Esophagus squamous epithelium (tissue), 4 donors: Measurements from ENCODE around the gene ABCB9.

Experiments used
- POLR2A ChIP-seq, 4 donors: fragments of 450-650 bp; IDR thresholded peaks; one replicate each; pipeline ENCODE4 v1.6.1; 2017; ENCODE audit warnings: antibody characterized with exemption in 4 of 4, mild to moderate bottlenecking in 4 of 4, moderate library complexity in 3 of 4
- TF ChIP-seq, protein P1 (sequence below), 6 experiments: fragments of 450-650 bp in 4 of 6; fragments of 200-600 bp in 2 of 6; sonication (generic) in 2 of 6; IDR thresholded peaks; one replicate each; pipeline ENCODE4 v1.5.1; 2016 to 2019; ENCODE audit warnings: antibody characterized with exemption in 6 of 6, mild to moderate bottlenecking in 4 of 6, moderate library complexity in 4 of 6

- TF ChIP-seq, protein P1, sequence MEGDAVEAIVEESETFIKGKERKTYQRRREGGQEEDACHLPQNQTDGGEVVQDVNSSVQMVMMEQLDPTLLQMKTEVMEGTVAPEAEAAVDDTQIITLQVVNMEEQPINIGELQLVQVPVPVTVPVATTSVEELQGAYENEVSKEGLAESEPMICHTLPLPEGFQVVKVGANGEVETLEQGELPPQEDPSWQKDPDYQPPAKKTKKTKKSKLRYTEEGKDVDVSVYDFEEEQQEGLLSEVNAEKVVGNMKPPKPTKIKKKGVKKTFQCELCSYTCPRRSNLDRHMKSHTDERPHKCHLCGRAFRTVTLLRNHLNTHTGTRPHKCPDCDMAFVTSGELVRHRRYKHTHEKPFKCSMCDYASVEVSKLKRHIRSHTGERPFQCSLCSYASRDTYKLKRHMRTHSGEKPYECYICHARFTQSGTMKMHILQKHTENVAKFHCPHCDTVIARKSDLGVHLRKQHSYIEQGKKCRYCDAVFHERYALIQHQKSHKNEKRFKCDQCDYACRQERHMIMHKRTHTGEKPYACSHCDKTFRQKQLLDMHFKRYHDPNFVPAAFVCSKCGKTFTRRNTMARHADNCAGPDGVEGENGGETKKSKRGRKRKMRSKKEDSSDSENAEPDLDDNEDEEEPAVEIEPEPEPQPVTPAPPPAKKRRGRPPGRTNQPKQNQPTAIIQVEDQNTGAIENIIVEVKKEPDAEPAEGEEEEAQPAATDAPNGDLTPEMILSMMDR (IDR thresholded peaks at IDR 0.05): no peak
- TF ChIP-seq POLR2A (IDR thresholded peaks at IDR 0.05): no peak
These were observed 43.8 kb upstream of the ABCB9 start for GRCh38 chr12:123010110-123010509.
